Measurements from ENCODE around the gene ANKRD24. TPM values are rescaled to one million over a fixed set of nuclear protein-coding genes. Genes with fewer than 3 reads are reported as not detected.

Gene ANKRD24
- total RNA-seq, 1 experiment from 2014 or later, result 0.71 TPM

GRCh38 chr19:4256563-4256962 lies 74.1 kb downstream of the ANKRD24 start:
- Histone ChIP-seq H3K27me3 (ENCODE audit: low read length) (no peaks in the 10 kb centered on the region), H3K4me1 (ENCODE audit: low read length) (no peaks in the 10 kb centered on the region), H3K4me3 (ENCODE audit: low read length) (no peak overlapping the region), H3K9me3 (ENCODE audit: low read length) (no peaks in the 10 kb centered on the region; the same call in 1 of the 2 replicates), H3K79me2 (ENCODE audit: low read length) (no peaks in the 10 kb centered on the region), H2AFZ (ENCODE audit: low read length) (no peak overlapping the region), H3K27ac (ENCODE audit: low read length) (no peak overlapping the region), H3K4me2 (ENCODE audit: low read depth, low read length, poor library complexity, severe bottlenecking) (no peak overlapping the region), H3K9me2 (replicated peaks; ENCODE audit: insufficient read depth, low read length) (no peaks in the 10 kb centered on the region), H4K20me1 (ENCODE audit: insufficient read depth, low read depth, low read length) (no peaks in the 10 kb centered on the region), H3K9ac (ENCODE audit: low read length) (no peak overlapping the region), H3K36me3 (ENCODE audit: insufficient read depth, low read length) (peaks cover 33% of the 10 kb centered on the region)
- peak; percentile 47 for DNase-seq

DNA sequence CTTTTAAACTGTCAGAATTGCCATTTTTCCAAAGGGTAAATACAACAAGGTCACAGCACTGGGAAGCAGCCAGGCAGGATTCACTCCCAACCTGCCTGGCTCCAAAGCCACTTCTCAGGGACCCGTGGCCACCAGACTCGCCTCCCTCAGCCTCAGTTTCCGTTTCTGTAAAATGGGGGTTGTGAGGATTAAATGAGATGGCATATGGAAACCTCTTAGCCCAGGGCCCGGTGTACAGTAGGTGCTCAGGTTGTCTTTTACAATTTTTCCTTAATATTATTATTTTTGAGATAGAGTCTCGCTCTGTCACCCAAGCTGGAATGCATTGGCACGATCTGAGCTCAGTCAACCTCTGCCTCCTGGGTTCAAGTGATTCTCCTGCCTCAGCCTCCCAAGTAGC lies 74.5 kb downstream of the ANKRD24 start:
- DNase-seq, result no peak
- no peaks in the 10 kb centered on the region for H3K79me2 ChIP-seq (ENCODE audit: low read length)

DNA sequence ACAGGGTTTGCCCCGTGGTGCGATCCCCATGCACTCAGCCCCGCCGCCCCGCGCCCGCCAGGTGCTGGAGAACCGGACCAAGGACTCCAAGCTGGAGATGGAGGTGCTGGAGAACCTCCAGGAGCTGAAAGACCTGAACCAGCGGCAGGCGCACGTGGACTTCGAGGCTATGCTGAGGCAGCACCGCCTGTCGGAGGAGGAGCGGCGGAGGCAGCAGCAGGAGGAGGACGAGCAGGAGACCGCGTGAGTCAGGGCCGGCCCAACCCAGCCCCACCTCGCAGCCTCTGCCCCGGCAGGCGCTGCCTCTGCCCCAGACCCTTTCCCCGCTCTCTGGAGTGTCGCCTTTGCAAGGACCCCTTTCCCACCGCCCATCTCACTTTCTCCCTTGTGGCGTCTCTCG lies 75.7 kb downstream of the ANKRD24 start:
- H3K9ac ChIP-seq (ENCODE audit: low read length), result no peak overlapping the region
- no peak overlapping the region for H3K4me3 ChIP-seq (ENCODE audit: low read length)
- H4K20me1 ChIP-seq (ENCODE audit: insufficient read depth, low read depth, low read length), result no peaks in the 10 kb centered on the region
- H3K4me1 ChIP-seq (ENCODE audit: low read length), result no peaks in the 10 kb centered on the region
- no peak for DNase-seq
- H3K9me3 ChIP-seq (ENCODE audit: low read length), result no peaks in the 10 kb centered on the region; the same call in 1 of the 2 replicates
- H2AFZ ChIP-seq (ENCODE audit: low read length), result no peak overlapping the region
- H3K9me2 ChIP-seq (replicated peaks; ENCODE audit: insufficient read depth, low read length), result no peaks in the 10 kb centered on the region
- H3K27ac ChIP-seq (ENCODE audit: low read length), result no peak overlapping the region
- no peaks in the 10 kb centered on the region for H3K27me3 ChIP-seq (ENCODE audit: low read length)
- peaks cover 23% of the 10 kb centered on the region for H3K36me3 ChIP-seq (ENCODE audit: insufficient read depth, low read length)
- H3K4me2 ChIP-seq (ENCODE audit: low read depth, low read length, poor library complexity, severe bottlenecking), result no peak overlapping the region
- H3K79me2 ChIP-seq (ENCODE audit: low read length), result no peaks in the 10 kb centered on the region

More for the DNA sequence above, 74.5 kb downstream of the ANKRD24 start:
- no peaks in the 10 kb centered on the region for H4K20me1 ChIP-seq (ENCODE audit: insufficient read depth, low read depth, low read length)
- no peaks in the 10 kb centered on the region for H3K4me1 ChIP-seq (ENCODE audit: low read length)
- no peak overlapping the region for H2AFZ ChIP-seq (ENCODE audit: low read length)
- no peak overlapping the region for H3K4me3 ChIP-seq (ENCODE audit: low read length)
- H3K9me2 ChIP-seq (replicated peaks; ENCODE audit: insufficient read depth, low read length), result no peaks in the 10 kb centered on the region
- no peak overlapping the region for H3K9ac ChIP-seq (ENCODE audit: low read length)
- no peaks in the 10 kb centered on the region for H3K27me3 ChIP-seq (ENCODE audit: low read length)
- no peak overlapping the region for H3K27ac ChIP-seq (ENCODE audit: low read length)
- H3K4me2 ChIP-seq (ENCODE audit: low read depth, low read length, poor library complexity, severe bottlenecking), result no peak overlapping the region
- peaks cover 29% of the 10 kb centered on the region for H3K36me3 ChIP-seq (ENCODE audit: insufficient read depth, low read length)
- no peaks in the 10 kb centered on the region; the same call in 1 of the 2 replicates for H3K9me3 ChIP-seq (ENCODE audit: low read length)

DNA sequence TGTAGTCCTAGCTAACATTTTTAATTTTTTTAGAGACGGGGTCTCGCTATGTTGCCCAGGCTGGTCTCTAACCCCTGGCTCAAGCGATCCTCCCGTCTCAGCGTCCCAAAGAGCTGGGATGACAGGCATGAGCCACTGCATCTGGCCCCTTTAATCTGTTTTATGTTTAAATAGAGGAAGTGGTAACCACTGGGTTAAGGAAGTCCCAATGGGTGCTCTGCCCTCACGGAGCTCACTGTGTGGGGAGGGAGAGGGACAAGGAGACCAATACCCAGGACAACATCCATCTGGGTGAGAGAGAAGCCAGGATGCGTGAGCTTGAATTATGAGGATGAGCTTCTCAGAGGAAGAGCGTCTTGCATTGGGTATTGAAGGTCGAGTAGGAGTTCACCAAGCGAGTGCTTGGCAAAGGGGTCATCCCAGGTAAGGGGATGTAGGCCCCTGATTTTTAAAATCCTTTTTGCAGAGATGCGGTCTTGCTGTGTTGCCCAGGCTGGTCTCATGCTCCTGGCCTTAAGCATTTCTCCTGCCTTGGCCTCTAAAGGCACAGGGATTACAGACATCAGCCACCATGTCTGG lies 78.2 kb downstream of the ANKRD24 start:
- no peaks in the 10 kb centered on the region for H3K9me2 ChIP-seq (replicated peaks; ENCODE audit: insufficient read depth, low read length)
- DNase-seq, result no peak
- H3K27me3 ChIP-seq (ENCODE audit: low read length), result no peaks in the 10 kb centered on the region
- no peaks in the 10 kb centered on the region for H3K4me1 ChIP-seq (ENCODE audit: low read length)
- peaks cover 10% of the 10 kb centered on the region for H3K36me3 ChIP-seq (ENCODE audit: insufficient read depth, low read length)
- no peak overlapping the region for H3K9ac ChIP-seq (ENCODE audit: low read length)
- no peak overlapping the region for H3K4me2 ChIP-seq (ENCODE audit: low read depth, low read length, poor library complexity, severe bottlenecking)
- no peaks in the 10 kb centered on the region for H4K20me1 ChIP-seq (ENCODE audit: insufficient read depth, low read depth, low read length)
- no peak overlapping the region for H3K27ac ChIP-seq (ENCODE audit: low read length)
- H2AFZ ChIP-seq (ENCODE audit: low read length), result no peak overlapping the region
- H3K4me3 ChIP-seq (ENCODE audit: low read length), result no peak overlapping the region
- no peaks in the 10 kb centered on the region for H3K79me2 ChIP-seq (ENCODE audit: low read length)
- no peaks in the 10 kb centered on the region for H3K9me3 ChIP-seq (ENCODE audit: low read length)

DNA sequence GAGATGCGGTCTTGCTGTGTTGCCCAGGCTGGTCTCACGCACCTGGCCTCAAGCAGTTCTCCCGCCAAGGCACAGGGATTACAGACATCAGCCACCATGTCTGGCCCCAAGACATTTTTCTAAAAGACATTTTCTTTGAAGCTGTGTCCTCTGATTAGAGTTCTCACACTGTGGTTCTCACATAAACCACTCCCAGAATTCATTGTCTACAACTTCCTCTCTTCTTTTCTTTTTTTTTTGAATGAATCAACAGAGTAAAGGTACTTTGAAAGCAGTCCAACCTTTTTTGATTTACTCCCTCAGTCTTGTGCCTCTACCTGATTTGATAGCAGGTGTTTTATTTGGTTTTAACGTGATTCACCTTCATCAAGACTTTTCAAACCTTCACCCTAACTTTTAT lies 82.3 kb downstream of the ANKRD24 start:
- no peak overlapping the region for H2AFZ ChIP-seq (ENCODE audit: low read length)
- H3K9me3 ChIP-seq (ENCODE audit: low read length), result no peaks in the 10 kb centered on the region
- H3K27ac ChIP-seq (ENCODE audit: low read length), result no peak overlapping the region
- no peak for DNase-seq
- no peaks in the 10 kb centered on the region for H3K27me3 ChIP-seq (ENCODE audit: low read length)
- H3K4me2 ChIP-seq (ENCODE audit: low read depth, low read length, poor library complexity, severe bottlenecking), result no peak overlapping the region
- H3K9ac ChIP-seq (ENCODE audit: low read length), result no peak overlapping the region
- no peaks in the 10 kb centered on the region for H3K9me2 ChIP-seq (replicated peaks; ENCODE audit: insufficient read depth, low read length)
- no peaks in the 10 kb centered on the region for H4K20me1 ChIP-seq (ENCODE audit: insufficient read depth, low read depth, low read length)
- H3K36me3 ChIP-seq (ENCODE audit: insufficient read depth, low read length), result no peaks in the 10 kb centered on the region
- H3K4me3 ChIP-seq (ENCODE audit: low read length), result no peak overlapping the region
- H3K79me2 ChIP-seq (ENCODE audit: low read length), result no peaks in the 10 kb centered on the region
- H3K4me1 ChIP-seq (ENCODE audit: low read length), result no peaks in the 10 kb centered on the region

GRCh38 chr19:4266253-4267000 lies 83.9 kb downstream of the ANKRD24 start:
- Histone ChIP-seq H3K4me3 (ENCODE audit: low read length) (no peak overlapping the region), H3K9ac (ENCODE audit: low read length) (no peak overlapping the region), H3K4me1 (ENCODE audit: low read length) (no peaks in the 10 kb centered on the region), H3K36me3 (ENCODE audit: insufficient read depth, low read length) (no peaks in the 10 kb centered on the region), H3K9me3 (ENCODE audit: low read length) (no peaks in the 10 kb centered on the region), H4K20me1 (ENCODE audit: insufficient read depth, low read depth, low read length) (no peaks in the 10 kb centered on the region), H3K27ac (ENCODE audit: low read length) (no peak overlapping the region), H2AFZ (ENCODE audit: low read length) (no peak overlapping the region), H3K27me3 (ENCODE audit: low read length) (no peaks in the 10 kb centered on the region), H3K79me2 (ENCODE audit: low read length) (no peaks in the 10 kb centered on the region), H3K9me2 (replicated peaks; ENCODE audit: insufficient read depth, low read length) (no peaks in the 10 kb centered on the region), H3K4me2 (ENCODE audit: low read depth, low read length, poor library complexity, severe bottlenecking) (no peak overlapping the region)
- DNase-seq, result no peak

DNA sequence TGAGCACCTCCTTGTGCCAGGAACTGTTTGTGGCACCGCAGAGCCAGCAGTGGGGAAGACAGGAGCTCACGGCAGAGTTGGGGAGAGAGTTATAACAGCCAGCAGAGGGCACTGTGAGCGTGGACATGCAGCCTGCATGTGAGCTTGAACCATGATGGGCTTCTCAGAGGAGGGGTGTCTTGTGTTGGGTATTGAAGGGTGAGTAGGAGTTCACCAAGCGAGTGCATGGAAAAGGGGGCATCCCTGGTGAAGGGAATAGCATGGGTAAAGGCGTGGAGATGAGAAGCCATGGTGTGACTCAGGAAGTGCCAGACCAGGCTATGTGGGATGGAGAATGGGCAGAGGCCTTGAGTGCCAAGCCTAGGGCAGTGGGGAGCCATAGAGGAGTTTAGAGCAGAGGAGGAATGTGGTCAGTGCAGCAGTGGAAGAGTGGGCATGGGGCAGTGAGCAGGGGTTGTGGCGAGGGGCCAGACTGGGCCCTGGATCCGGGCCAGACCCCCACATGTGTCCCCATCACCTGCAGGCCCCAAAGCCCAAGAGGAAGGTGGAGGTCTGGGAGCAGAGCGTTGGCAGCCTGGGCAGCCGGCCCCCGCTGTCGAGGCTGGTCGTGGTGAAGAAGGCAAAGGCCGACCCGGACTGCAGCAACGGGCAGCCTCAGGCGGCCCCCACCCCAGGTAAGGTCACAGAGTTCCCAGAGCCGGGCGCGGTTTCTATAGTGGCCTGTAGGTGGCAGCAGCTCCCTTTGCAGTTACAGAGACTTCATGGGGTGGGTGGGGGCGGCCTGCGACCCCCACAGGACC lies 84.8 kb downstream of the ANKRD24 start:
- Histone ChIP-seq H3K4me3 (ENCODE audit: low read length) (no peak overlapping the region), H3K27ac (ENCODE audit: low read length) (no peak overlapping the region), H3K9me2 (replicated peaks; ENCODE audit: insufficient read depth, low read length) (no peaks in the 10 kb centered on the region), H3K27me3 (ENCODE audit: low read length) (no peaks in the 10 kb centered on the region), H3K36me3 (ENCODE audit: insufficient read depth, low read length) (no peaks in the 10 kb centered on the region), H4K20me1 (ENCODE audit: insufficient read depth, low read depth, low read length) (no peaks in the 10 kb centered on the region), H3K79me2 (ENCODE audit: low read length) (no peaks in the 10 kb centered on the region), H3K9ac (ENCODE audit: low read length) (no peak overlapping the region), H3K4me1 (ENCODE audit: low read length) (no peaks in the 10 kb centered on the region), H3K9me3 (ENCODE audit: low read length) (no peaks in the 10 kb centered on the region), H2AFZ (ENCODE audit: low read length) (no peak overlapping the region), H3K4me2 (ENCODE audit: low read depth, low read length, poor library complexity, severe bottlenecking) (no peak overlapping the region)
- peak; percentile 86 for DNase-seq

Measured in Karpas-422 (cell line).